ENCODE results near the gene CDH13. TPM values are rescaled to one million over a fixed set of nuclear protein-coding genes. Genes with fewer than 3 reads are reported as not detected.

Gene CDH13
- polyA plus RNA-seq, 1 donor from 2014 or later, result 3.2 TPM

GRCh38 chr16:83520596-83520995 is 893.8 kb downstream of the CDH13 start:
- TF ChIP-seq POLR2AphosphoS5 (IDR thresholded peaks at IDR 0.05), result no peak
- no peak for TF ChIP-seq SMC3 (conservative IDR thresholded peaks at IDR 0.05; ENCODE audit: poor library complexity)
- Histone ChIP-seq H2AFZ (ENCODE audit: low read depth, low read length) (no peak overlapping the region), H3K27ac (ENCODE audit: low read length) (no peak overlapping the region), H3F3A (ENCODE audit: insufficient read depth, low read length, poor library complexity, severe bottlenecking) (no peaks in the 10 kb centered on the region), H3K4me2 (ENCODE audit: low read length) (no peak overlapping the region), H3K9me3 (ENCODE audit: low read length) (no peaks in the 10 kb centered on the region), H3K9ac (ENCODE audit: low read length) (no peak overlapping the region), H3K27me3 (ENCODE audit: insufficient read depth, low read depth, low read length) (no peaks in the 10 kb centered on the region), H3K36me3 (ENCODE audit: insufficient read depth, low read length) (no peaks in the 10 kb centered on the region), H3K79me2 (replicated peaks; ENCODE audit: insufficient read depth, low read length) (no peaks in the 10 kb centered on the region), H3K9me2 (ENCODE audit: insufficient read depth, low read length) (no peaks in the 10 kb centered on the region), H4K20me1 (ENCODE audit: insufficient read depth) (no peaks in the 10 kb centered on the region), H3K4me3 (ENCODE audit: low read length) (no peak overlapping the region)

- Histone ChIP-seq H3K27ac (ENCODE audit: low read length) (no peak overlapping the region), H3K27me3 (ENCODE audit: insufficient read depth, low read depth, low read length) (no peaks in the 10 kb centered on the region), H3K4me2 (ENCODE audit: low read length) (no peak overlapping the region), H3K9me2 (ENCODE audit: insufficient read depth, low read length) (no peaks in the 10 kb centered on the region), H3K79me2 (replicated peaks; ENCODE audit: insufficient read depth, low read length) (no peaks in the 10 kb centered on the region), H3K9me3 (ENCODE audit: low read length) (no peaks in the 10 kb centered on the region), H4K20me1 (ENCODE audit: insufficient read depth) (no peaks in the 10 kb centered on the region), H3K9ac (ENCODE audit: low read length) (no peak overlapping the region), H3K4me3 (ENCODE audit: low read length) (no peak overlapping the region), H3F3A (ENCODE audit: insufficient read depth, low read length, poor library complexity, severe bottlenecking) (no peaks in the 10 kb centered on the region), H2AFZ (ENCODE audit: low read depth, low read length) (no peak overlapping the region), H3K36me3 (ENCODE audit: insufficient read depth, low read length) (no peaks in the 10 kb centered on the region)
- no peak for TF ChIP-seq POLR2AphosphoS5 (IDR thresholded peaks at IDR 0.05)
- TF ChIP-seq REST (IDR thresholded peaks at IDR 0.05; ENCODE audit: borderline replicate concordance), result no peak
- TF ChIP-seq EZH2 (IDR thresholded peaks at IDR 0.05; ENCODE audit: borderline replicate concordance, insufficient read depth, low read length, poor library complexity, severe bottlenecking), result no peak
- TF ChIP-seq MXI1 (conservative IDR thresholded peaks at IDR 0.05; ENCODE audit: poor library complexity, severe bottlenecking), result no peak
- TF ChIP-seq TAF1 (IDR thresholded peaks at IDR 0.05; ENCODE audit: low read depth), result no peak
- no peak for TF ChIP-seq CTCF (IDR thresholded peaks at IDR 0.05; ENCODE audit: poor library complexity, severe bottlenecking)
- no peak for TF ChIP-seq RAD21 (conservative IDR thresholded peaks at IDR 0.05)
- TF ChIP-seq SMC3 (conservative IDR thresholded peaks at IDR 0.05; ENCODE audit: poor library complexity), result no peak
- TF ChIP-seq EP300 (conservative IDR thresholded peaks at IDR 0.05; ENCODE audit: poor library complexity, severe bottlenecking), result no peak
Measured at GRCh38 chr16:83530293-83530692, 903.5 kb downstream of the CDH13 start.

GRCh38 chr16:83532634-83533033 is 905.9 kb downstream of the CDH13 start:
- H3K36me3 ChIP-seq (ENCODE audit: insufficient read depth, low read length), result no peaks in the 10 kb centered on the region
- no peaks in the 10 kb centered on the region for H3K27me3 ChIP-seq (ENCODE audit: insufficient read depth, low read depth, low read length)
- no peaks in the 10 kb centered on the region for H3K79me2 ChIP-seq (replicated peaks; ENCODE audit: insufficient read depth, low read length)
- no peaks in the 10 kb centered on the region for H3K9me2 ChIP-seq (ENCODE audit: insufficient read depth, low read length)
- H3K4me2 ChIP-seq (ENCODE audit: low read length), result no peak overlapping the region
- TF ChIP-seq TAF1 (IDR thresholded peaks at IDR 0.05; ENCODE audit: low read depth), result no peak
- no peak for TF ChIP-seq MXI1 (conservative IDR thresholded peaks at IDR 0.05; ENCODE audit: poor library complexity, severe bottlenecking)
- no peak for TF ChIP-seq REST (IDR thresholded peaks at IDR 0.05; ENCODE audit: borderline replicate concordance)
- H2AFZ ChIP-seq (ENCODE audit: low read depth, low read length), result no peak overlapping the region
- no peaks in the 10 kb centered on the region for H3K9me3 ChIP-seq (ENCODE audit: low read length)
- H3K4me3 ChIP-seq (ENCODE audit: low read length), result no peak overlapping the region
- H3K9ac ChIP-seq (ENCODE audit: low read length), result no peak overlapping the region
- H3K27ac ChIP-seq (ENCODE audit: low read length), result no peak overlapping the region
- H3F3A ChIP-seq (ENCODE audit: insufficient read depth, low read length, poor library complexity, severe bottlenecking), result no peaks in the 10 kb centered on the region
- no peaks in the 10 kb centered on the region for H4K20me1 ChIP-seq (ENCODE audit: insufficient read depth)

All from neural cell (in vitro differentiated cells).